Fibroblast of villous mesenchyme (primary cell): Measurements from ENCODE around the gene RGL4. TPM values are rescaled to one million over a fixed set of nuclear protein-coding genes. Genes with fewer than 3 reads are reported as not detected.

Experiments used
- DNase-seq: peaks from one replicate; pipeline ENCODE4 v3.0.0-alpha.2; 2010; ENCODE audit warnings: low read depth
- H3K4me3 ChIP-seq: 2 replicates; pipeline ENCODE4 v1.5.1; 2011; ENCODE audit warnings: low read depth, mild to moderate bottlenecking, low read length
- total RNA-seq: library from RNA; depleted of rRNA; stranded (reverse); fragments of >200 nt; gene quantifications from 2 replicates; pipeline ENCODE4 v1.2.3, GENCODE V29; 2012
- TF ChIP-seq, protein P1 (sequence below): IDR thresholded peaks from 2 replicates; pipeline ENCODE4 v1.5.1; 2012; ENCODE audit warnings: low read depth, mild to moderate bottlenecking, low read length; ENCODE audit not compliant: insufficient read depth

RGL4 gene
- total RNA-seq, 1 donor, result not detected

DNA sequence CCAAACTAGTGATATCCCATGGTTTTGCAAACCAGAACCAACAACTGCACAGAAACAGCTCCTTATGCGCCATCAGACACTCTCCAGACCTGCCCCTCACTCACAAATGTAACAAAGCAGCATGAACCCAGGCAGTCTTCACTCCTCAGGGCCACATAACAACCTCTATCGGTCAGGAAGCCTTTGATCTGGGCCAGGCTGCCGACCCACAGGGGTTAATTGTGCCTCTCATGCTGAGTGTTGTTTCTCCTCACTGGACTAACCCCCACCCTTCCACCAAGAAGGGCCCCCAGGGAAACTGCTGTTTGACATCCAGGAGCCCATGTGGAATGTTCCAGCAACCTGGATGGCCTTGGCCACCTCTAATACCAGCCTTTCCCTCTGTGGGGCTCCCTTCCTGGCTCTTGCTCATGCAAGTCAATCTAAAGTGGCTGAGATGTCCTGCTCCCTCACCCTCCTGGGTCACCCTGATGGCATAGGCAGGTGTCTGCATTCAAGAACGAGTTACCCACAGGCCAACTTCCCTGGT, 7.9 kb upstream of the RGL4 start:
- TF ChIP-seq, protein P1, sequence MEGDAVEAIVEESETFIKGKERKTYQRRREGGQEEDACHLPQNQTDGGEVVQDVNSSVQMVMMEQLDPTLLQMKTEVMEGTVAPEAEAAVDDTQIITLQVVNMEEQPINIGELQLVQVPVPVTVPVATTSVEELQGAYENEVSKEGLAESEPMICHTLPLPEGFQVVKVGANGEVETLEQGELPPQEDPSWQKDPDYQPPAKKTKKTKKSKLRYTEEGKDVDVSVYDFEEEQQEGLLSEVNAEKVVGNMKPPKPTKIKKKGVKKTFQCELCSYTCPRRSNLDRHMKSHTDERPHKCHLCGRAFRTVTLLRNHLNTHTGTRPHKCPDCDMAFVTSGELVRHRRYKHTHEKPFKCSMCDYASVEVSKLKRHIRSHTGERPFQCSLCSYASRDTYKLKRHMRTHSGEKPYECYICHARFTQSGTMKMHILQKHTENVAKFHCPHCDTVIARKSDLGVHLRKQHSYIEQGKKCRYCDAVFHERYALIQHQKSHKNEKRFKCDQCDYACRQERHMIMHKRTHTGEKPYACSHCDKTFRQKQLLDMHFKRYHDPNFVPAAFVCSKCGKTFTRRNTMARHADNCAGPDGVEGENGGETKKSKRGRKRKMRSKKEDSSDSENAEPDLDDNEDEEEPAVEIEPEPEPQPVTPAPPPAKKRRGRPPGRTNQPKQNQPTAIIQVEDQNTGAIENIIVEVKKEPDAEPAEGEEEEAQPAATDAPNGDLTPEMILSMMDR, result no peak
- no peak for DNase-seq
- no peak overlapping the region for H3K4me3 ChIP-seq

DNA sequence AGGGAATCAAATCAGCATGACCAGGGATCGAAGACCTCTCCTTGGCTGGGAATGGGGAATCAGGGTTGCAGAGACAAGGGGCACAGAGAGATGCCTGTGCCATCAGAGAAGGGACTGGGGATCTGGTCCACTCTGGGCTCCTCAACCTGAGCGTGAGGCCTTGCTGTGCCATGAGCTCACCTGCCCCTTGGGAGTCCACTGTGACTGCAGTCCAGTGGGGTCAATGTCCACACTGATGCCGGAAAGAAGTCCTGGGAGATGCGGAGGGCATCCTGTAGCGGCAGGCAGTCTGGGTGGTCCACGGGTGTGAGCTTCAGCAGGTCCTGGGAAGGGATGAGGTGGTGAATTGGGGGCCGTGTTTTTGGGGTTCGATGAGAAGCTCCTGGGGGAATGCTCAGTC, 7.3 kb upstream of the RGL4 start:
- DNase-seq, result no peak
- TF ChIP-seq, protein P1, result no peak
- H3K4me3 ChIP-seq, result no peak overlapping the region

DNA sequence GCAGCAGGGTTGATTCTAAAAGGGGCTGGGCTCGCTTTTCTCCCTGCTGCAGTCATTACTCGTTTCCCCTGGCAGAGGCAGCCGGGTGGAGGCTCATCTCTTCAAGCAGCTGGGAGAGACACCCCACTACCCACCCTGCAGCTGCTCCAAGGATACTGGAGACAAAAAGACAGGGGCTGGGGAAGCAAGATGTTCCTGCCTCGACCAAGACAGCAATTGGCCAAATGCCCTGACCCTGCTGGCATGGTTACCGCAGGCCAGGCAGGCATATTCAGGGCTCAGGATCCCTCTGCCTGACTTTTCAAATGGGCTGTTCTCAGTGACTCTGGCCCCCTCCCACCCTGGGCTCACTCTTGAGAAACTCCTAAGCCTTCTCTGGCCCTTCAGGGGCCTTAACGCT, 6.8 kb upstream of the RGL4 start:
- DNase-seq, result no peak
- no peak overlapping the region for H3K4me3 ChIP-seq
- TF ChIP-seq, protein P1, result no peak

DNA sequence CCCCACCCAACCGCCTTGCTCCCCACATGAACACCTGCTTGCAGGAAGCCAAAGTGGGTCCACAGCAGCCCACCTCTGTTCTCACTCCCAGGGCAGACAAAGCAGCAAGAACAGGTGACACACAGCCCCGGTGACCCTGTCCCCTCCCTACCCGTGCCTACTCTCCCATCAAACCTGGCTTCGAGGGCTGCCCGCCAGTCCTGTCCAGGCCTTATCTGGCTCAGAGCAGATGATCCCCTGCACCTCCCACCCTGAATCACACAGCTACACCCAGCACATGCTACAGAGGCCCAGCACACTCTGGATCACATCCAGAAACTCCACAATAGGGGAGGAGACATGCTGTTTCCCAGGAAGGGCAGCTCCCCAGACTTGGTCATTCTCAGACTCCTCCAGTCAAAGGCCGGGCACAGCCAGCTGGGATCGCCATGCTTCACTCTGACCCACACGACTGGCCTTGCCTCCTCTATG, 6.2 kb upstream of the RGL4 start:
- DNase-seq, result peak; percentile 13
- TF ChIP-seq, protein P1, result no peak
- H3K4me3 ChIP-seq, result no peak overlapping the region

DNA sequence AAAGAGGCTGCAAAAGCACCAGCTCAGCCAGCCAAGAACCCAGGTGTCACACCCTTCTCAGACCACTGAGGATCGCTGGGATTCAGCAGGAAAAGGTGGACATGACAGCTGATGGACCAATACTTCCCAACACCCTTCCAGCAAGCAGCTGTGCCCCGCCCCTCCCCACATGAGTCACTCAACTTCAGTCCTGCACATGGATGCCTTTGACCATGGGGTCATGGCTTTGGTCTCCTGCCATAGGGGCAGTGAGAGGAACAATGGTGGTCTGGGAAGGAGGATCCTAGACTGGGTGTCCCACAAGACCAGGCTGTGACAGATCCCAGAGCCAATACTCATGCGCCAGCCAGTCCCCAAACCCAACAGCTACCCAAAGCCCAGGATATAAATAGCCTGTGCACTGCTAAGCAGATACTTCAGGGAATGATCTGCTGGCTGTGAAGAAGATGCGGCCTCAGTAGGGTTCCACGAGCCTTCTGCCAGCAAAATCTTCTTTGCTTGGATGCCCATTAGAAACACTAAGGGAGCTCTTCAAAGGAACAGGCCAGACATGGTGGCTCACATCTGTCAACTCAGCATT, 5.5 kb upstream of the RGL4 start:
- peak; percentile 8 for DNase-seq
- TF ChIP-seq, protein P1, result no peak
- H3K4me3 ChIP-seq, result no peak overlapping the region

DNA sequence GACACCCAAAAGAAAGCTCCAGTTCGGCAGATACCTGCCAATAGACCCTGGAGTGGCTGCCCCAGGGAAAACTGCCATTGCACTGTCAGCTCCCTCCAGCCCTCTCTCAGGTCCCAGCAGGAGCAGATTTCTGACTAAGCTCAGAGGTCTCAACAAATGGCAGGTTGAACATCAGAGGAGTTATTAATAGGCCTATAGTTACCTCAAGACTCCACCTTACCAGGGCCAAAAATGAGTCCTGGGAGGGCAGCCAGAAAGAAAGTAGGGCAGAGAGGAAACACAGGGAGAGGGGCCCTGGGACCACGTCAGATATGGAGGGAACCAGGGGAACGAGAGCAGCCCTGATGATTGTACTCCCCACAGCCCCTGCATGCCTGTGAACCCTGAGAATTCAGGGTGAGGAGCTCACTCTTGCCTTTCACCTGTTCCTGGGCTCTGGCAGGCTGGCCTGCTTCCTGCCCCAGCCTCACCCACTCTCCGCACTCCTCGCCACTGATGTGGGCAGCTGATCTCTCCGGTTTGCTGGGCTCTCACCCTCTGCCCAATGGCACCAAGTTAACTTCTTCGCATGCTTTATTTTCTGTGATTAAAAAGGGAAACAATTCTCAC, 4.3 kb upstream of the RGL4 start:
- TF ChIP-seq, protein P1, result no peak
- no peak for DNase-seq
- H3K4me3 ChIP-seq, result no peak overlapping the region
